Right hindlimb (tissue), 1 donor: ENCODE data around the gene KCNMA1.

Experiments
- DNase-seq: peaks from one replicate; pipeline ENCODE4 v3.0.0-alpha.2; 2018

KCNMA1 gene

GRCh38 chr10:77191324-77192049, 446.1 kb downstream of the KCNMA1 start:
- no peak for DNase-seq

- no peak for DNase-seq
These were observed 447.3 kb downstream of the KCNMA1 start for GRCh38 chr10:77190291-77190690.

GRCh38 chr10:77189520-77189919, 448.1 kb downstream of the KCNMA1 start:
- DNase-seq, result no peak

- no peak for DNase-seq
These were observed 448.5 kb downstream of the KCNMA1 start for GRCh38 chr10:77189075-77189474.

- DNase-seq, result no peak
These were observed 449.1 kb downstream of the KCNMA1 start for GRCh38 chr10:77188521-77188920.

- no peak for DNase-seq
These were observed 449.6 kb downstream of the KCNMA1 start for GRCh38 chr10:77188000-77188395.

- no peak for DNase-seq
These were observed 450.1 kb downstream of the KCNMA1 start for GRCh38 chr10:77187376-77187999.

GRCh38 chr10:77186936-77187335, 450.7 kb downstream of the KCNMA1 start:
- DNase-seq, result no peak

GRCh38 chr10:77185696-77186095, 451.9 kb downstream of the KCNMA1 start:
- no peak for DNase-seq

- no peak for DNase-seq
These were observed 454.8 kb downstream of the KCNMA1 start for GRCh38 chr10:77182803-77183202.

- no peak for DNase-seq
These were observed 456.8 kb downstream of the KCNMA1 start for GRCh38 chr10:77180794-77181193.

- no peak for DNase-seq
These were observed 457.5 kb downstream of the KCNMA1 start for GRCh38 chr10:77180104-77180503.

GRCh38 chr10:77179015-77179695, 458.5 kb downstream of the KCNMA1 start:
- peak; percentile 62 for DNase-seq

- no peak for DNase-seq
These were observed 460.0 kb downstream of the KCNMA1 start for GRCh38 chr10:77177589-77177988.

- no peak for DNase-seq
These were observed 460.4 kb downstream of the KCNMA1 start for GRCh38 chr10:77177161-77177560.

GRCh38 chr10:77176232-77176631, 461.4 kb downstream of the KCNMA1 start:
- no peak for DNase-seq

GRCh38 chr10:77175631-77176222, 461.9 kb downstream of the KCNMA1 start:
- no peak for DNase-seq

- DNase-seq, result peak; percentile 87
These were observed 463.8 kb downstream of the KCNMA1 start for GRCh38 chr10:77173615-77174461.

- no peak for DNase-seq
These were observed 465.5 kb downstream of the KCNMA1 start for GRCh38 chr10:77172086-77172485.

GRCh38 chr10:77168861-77169260, 468.7 kb downstream of the KCNMA1 start:
- DNase-seq, result no peak

GRCh38 chr10:77168161-77168560, 469.4 kb downstream of the KCNMA1 start:
- DNase-seq, result no peak

- peak; percentile 62 for DNase-seq
These were observed 472.0 kb downstream of the KCNMA1 start for GRCh38 chr10:77165445-77166208.
